ENCODE results near the gene GRIN2A.

The GRIN2A gene

GRCh38 chr16:10126686-10127085 lies 55.5 kb downstream of the GRIN2A start:
- no peak overlapping the region for H3K27ac Mint-ChIP-seq
- H3K36me3 Mint-ChIP-seq (ENCODE audit: low read depth), result no peaks in the 10 kb centered on the region
- peaks cover 17% of the 10 kb centered on the region for H3K27me3 Mint-ChIP-seq (ENCODE audit: low read depth)
- H3K9me3 Mint-ChIP-seq, result no peaks in the 10 kb centered on the region
- no peak overlapping the region for H3K4me3 Mint-ChIP-seq
- TF ChIP-seq, protein P1, sequence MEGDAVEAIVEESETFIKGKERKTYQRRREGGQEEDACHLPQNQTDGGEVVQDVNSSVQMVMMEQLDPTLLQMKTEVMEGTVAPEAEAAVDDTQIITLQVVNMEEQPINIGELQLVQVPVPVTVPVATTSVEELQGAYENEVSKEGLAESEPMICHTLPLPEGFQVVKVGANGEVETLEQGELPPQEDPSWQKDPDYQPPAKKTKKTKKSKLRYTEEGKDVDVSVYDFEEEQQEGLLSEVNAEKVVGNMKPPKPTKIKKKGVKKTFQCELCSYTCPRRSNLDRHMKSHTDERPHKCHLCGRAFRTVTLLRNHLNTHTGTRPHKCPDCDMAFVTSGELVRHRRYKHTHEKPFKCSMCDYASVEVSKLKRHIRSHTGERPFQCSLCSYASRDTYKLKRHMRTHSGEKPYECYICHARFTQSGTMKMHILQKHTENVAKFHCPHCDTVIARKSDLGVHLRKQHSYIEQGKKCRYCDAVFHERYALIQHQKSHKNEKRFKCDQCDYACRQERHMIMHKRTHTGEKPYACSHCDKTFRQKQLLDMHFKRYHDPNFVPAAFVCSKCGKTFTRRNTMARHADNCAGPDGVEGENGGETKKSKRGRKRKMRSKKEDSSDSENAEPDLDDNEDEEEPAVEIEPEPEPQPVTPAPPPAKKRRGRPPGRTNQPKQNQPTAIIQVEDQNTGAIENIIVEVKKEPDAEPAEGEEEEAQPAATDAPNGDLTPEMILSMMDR (IDR thresholded peaks at IDR 0.05; ENCODE audit: unreplicated experiment in 3 of 3), result no peak
- H3K4me1 Mint-ChIP-seq, result peaks cover 43% of the 10 kb centered on the region

DNA sequence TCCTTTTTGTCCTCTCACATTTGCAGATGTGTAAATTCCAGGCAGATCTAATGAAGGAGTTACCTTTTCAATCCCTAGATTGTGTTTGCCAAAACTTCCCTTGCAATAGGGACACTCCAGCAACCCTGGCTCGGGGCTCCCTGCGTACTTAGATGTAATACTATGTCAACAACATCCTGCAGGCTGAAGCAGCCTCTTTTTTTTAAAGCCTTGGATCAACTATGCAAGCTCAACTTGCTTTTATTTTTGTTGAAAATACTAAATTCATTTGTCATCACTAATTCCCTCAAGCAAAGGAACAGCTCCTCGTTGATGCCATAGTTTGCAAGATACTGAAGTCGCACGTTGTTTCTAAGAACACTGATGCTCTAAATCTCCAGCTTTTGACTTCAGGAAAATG lies 59.1 kb downstream of the GRIN2A start:
- peaks cover 26% of the 10 kb centered on the region for H3K4me1 Mint-ChIP-seq
- H3K27ac Mint-ChIP-seq, result no peak overlapping the region
- H3K9me3 Mint-ChIP-seq, result no peaks in the 10 kb centered on the region
- H3K27me3 Mint-ChIP-seq (ENCODE audit: low read depth), result peaks cover 29% of the 10 kb centered on the region
- H3K4me3 Mint-ChIP-seq, result no peak overlapping the region
- TF ChIP-seq, protein P1 (IDR thresholded peaks at IDR 0.05; ENCODE audit: unreplicated experiment in 3 of 3), result no peak
- H3K36me3 Mint-ChIP-seq (ENCODE audit: low read depth), result no peaks in the 10 kb centered on the region

GRCh38 chr16:10122546-10122945 lies 59.7 kb downstream of the GRIN2A start:
- H3K4me1 Mint-ChIP-seq, result peaks cover 22% of the 10 kb centered on the region
- H3K27ac Mint-ChIP-seq, result no peak overlapping the region
- no peaks in the 10 kb centered on the region for H3K36me3 Mint-ChIP-seq (ENCODE audit: low read depth)
- H3K9me3 Mint-ChIP-seq, result no peaks in the 10 kb centered on the region
- H3K27me3 Mint-ChIP-seq (ENCODE audit: low read depth), result peaks cover 29% of the 10 kb centered on the region
- no peak overlapping the region for H3K4me3 Mint-ChIP-seq
- TF ChIP-seq, protein P1 (IDR thresholded peaks at IDR 0.05; ENCODE audit: unreplicated experiment in 3 of 3), result peak; percentile 19 to 41 (median 25)

- TF ChIP-seq, protein P1 (IDR thresholded peaks at IDR 0.05; ENCODE audit: unreplicated experiment in 3 of 3), result no peak
- H3K27ac Mint-ChIP-seq, result peak overlapping the region in 1 of 3 experiments; percentile 36
- peaks cover 29% of the 10 kb centered on the region for H3K27me3 Mint-ChIP-seq (ENCODE audit: low read depth)
- no peaks in the 10 kb centered on the region for H3K36me3 Mint-ChIP-seq (ENCODE audit: low read depth)
- peaks cover 20% of the 10 kb centered on the region for H3K4me1 Mint-ChIP-seq
- no peak overlapping the region for H3K4me3 Mint-ChIP-seq
- H3K9me3 Mint-ChIP-seq, result no peaks in the 10 kb centered on the region
These were observed 60.3 kb downstream of the GRIN2A start for GRCh38 chr16:10121897-10122425.

GRCh38 chr16:10121491-10121890 lies 60.7 kb downstream of the GRIN2A start:
- TF ChIP-seq, protein P1 (IDR thresholded peaks at IDR 0.05; ENCODE audit: unreplicated experiment in 3 of 3), result no peak
- no peaks in the 10 kb centered on the region for H3K9me3 Mint-ChIP-seq
- H3K36me3 Mint-ChIP-seq (ENCODE audit: low read depth), result no peaks in the 10 kb centered on the region
- peak overlapping the region in 1 of 3 experiments; percentile 36 for H3K27ac Mint-ChIP-seq
- H3K4me3 Mint-ChIP-seq, result no peak overlapping the region
- H3K4me1 Mint-ChIP-seq, result peaks cover 20% of the 10 kb centered on the region
- peaks cover 29% of the 10 kb centered on the region for H3K27me3 Mint-ChIP-seq (ENCODE audit: low read depth)

DNA sequence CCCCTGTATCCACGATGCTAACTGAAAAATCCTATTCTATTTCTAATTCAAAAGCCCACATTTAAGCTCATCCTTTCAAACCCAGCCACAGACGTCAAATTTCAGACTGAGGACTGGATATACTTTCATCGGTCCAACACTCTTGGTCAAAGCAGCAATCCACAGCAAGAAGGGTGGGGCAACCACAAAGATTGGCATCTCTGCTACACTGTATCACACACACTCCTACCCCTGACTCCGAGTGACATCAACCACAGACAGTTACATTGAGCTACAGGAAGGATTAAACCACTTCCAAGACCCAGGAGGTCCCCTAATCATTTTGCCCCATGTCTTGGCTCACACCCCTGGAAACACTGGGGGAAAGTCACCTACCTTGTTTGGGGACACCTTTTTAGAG lies 61.3 kb downstream of the GRIN2A start:
- Mint-ChIP-seq H3K36me3 (ENCODE audit: low read depth) (no peaks in the 10 kb centered on the region), H3K27me3 (ENCODE audit: low read depth) (peaks cover 29% of the 10 kb centered on the region), H3K27ac (no peak overlapping the region), H3K4me1 (peaks cover 20% of the 10 kb centered on the region), H3K4me3 (no peak overlapping the region), H3K9me3 (no peaks in the 10 kb centered on the region)
- TF ChIP-seq, protein P1 (IDR thresholded peaks at IDR 0.05; ENCODE audit: unreplicated experiment in 3 of 3), result no peak

Measured in nephron (organoid).